Measurements from ENCODE around the gene CNTLN.
"Not testable (repeated sequence)": the region's sequence is repeated elsewhere in the genome, so short reads cannot be mapped to it uniquely, and the experiment has no call there.

CNTLN gene

DNA sequence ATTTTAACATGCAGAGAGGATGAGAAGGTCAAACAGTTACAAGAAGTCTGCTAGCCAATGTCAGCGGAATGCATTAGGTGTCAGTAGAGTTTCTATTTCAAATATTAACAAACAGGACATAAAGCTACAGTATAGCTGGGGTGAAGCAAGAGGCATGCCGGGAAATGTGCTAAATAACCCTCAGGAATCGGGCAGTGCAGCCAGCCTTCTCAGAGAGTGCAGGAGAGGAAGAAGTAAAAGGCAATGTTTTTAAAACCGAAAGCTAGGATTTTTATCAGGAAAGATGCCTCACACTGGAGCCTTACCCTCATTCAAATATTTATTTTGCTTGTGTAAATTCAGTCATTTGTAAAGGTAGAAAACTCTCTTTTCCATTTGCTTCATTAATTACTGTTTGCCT lies 384.9 kb downstream of the CNTLN start:
- no peak for DNase-seq

DNA sequence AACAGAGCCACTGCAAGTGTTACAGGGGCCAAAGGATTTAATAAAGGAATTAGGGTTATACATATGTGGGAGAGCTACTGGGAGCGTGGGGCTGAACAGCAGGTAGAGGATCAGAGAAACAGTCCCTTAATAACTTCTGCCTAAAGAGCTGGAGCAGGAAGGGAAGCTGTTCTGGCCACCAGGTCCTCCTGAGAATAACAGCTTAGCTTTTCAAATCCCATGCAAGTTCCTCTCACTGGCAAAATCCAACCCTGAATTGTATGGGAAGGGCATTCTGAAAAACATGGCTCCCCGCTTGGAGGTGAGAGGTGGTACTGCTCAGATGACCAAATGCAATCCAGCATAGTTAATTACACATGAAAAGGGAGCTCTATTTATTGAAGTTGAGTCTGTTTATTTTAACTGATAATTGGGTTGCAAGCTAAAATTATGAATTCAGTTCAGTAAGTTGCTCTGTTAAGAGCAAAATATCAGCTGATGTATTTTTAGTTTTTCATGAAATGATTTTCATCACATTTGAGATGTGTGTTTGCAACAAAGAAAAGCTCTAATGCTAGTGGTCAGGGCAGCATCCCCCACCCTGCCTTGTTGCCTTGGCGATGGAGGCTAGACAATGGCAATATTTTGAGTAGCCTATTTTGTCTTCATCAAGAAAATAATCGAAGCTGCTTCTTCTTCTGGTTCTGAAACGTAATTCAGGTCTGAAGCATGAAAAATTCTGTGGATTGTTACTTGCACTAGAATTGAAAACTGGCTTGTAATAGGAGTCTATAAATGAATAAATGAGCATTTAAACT lies 385.6 kb downstream of the CNTLN start:
- DNase-seq, result no peak

DNA sequence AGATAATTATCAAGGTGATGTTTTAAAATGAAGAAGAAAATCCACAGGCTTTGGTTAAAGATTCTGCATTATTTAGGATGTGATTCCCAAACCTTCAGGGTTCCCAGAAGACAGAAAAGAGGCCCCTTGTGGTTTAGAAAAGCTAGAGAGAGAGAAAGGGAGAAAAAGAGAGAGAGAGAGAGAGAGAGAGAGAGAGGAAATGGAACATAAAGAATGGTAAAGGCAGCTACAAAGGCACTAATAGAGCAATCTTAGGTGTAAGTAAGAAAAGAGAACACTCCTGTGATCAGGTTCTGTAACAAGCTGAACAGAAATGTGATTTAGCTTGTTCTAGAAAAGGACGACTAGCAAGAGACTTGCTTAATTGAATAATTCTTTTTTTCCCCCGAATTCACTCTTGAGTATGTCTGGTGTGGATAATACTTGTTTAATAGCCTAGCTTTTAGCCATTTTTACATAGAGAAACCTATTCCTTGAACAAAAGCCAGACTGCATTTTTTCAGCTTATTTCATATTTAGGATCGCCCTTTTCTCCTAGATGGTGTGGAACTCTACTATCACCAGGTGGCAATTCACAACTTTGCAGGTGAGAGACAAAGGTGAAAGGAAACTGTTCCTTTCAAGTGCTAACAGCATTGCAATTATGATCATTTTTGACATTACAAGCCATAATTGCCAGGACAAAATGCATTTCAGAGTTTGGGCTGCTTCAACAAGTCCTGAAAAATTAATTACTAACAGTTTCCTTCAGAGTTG lies 386.4 kb downstream of the CNTLN start:
- DNase-seq, result no peak

DNA sequence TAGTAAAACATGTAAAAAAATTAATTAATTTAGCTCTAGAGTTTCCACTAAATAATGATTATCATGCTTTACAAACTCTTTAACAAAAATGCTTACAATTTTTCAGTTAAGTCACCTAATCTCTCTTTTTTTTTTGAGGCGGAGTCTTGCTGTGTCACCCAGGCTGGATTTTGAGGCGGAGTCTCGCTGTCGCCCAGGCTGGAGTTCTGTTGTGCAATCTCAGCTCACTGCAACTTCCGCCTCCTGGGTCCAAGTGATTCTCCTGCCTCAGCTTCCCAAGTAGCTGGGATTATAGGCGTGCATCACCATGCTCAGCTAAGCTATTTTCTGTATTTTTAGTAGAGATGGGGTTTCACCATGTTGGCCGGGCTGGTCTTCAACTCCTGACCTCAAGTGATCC lies 391.9 kb downstream of the CNTLN start:
- not testable (repeated sequence) for DNase-seq

DNA sequence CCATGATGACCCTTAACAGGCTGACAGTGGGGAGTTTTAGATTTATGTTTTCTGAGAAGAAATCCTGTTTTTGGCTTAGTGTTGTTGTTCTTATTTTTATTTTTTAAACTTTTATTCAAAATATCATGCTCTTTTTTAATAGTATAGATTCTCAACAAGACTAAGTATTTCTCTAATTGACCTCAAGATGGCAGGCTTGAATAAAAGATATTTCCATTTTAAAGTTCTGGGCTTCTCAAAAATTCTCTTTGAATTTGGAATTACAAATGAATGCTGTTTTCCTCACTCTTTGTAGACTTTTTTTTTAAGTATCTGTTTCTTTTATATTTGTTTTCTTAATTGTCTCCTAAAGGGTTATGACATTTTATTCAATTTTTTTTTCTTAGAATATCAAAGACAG lies 394.0 kb downstream of the CNTLN start:
- no peak for DNase-seq

DNA sequence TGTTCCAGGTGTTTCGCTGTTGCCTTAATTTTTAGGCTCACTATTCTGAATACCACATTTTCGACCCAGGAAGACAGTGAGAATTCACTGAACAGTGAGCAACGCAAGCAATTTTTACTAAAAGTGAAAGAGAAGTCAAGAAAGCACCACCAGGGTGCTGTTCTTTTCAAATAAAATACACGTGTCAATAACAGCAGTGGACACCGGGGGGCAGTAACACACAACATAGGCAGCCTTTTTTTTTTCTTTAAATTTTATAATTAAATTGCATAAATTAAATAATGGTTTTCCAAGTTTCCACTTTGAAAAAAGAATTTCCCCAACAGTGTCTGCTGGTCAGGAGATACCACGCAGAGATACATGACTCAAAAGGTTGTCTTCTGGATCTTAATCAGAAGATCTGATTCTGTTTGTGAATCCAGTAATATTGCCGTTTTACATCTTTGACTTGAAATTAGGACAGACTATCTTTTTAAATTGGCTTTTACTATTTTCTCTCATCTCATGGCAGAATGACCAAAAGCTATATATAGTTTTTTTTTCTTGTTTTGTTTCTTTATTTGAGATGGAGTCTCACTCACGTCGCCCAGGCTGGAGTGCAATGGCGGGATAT lies 396.9 kb downstream of the CNTLN start:
- DNase-seq, result no peak

DNA sequence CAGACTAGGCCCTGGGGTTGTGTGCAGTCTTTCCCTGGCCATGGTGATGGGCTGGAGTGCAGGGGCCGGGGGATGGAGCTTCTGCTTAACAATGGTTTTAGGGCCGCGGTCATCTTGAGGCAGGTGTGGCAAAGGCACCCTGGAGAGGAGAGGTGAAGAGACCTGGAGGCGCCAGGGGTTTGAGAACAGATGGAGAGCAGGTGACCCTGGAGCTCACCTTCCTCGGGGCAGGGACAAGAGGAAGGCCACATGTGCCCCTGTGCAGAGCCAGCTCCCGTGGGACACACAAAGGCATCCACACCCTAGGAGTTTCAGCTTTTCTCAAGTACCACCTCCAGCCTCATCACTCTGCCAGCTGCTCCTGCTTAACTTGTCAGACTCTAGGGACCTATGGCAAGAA lies 397.6 kb downstream of the CNTLN start:
- DNase-seq, result peak; percentile 2

DNA sequence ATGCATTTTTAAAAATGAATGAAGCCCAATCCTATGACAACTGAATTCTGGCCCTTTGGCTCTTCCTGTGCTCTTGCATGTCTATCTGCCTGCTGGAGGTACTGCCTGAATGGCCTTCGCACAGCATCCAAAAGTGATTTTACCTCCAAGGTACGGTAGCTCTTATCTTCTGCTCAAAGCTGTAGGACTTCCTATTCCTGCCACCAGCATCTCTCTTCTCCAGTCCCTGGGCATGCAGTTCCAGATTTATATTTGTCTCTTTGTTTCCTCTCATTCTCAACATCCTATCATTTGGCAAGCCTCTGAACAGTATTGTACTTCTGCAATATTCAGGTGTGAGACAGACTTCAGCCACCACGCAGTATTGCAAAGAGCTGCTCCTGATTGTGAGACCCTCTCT lies 400.3 kb downstream of the CNTLN start:
- DNase-seq, result no peak

DNA sequence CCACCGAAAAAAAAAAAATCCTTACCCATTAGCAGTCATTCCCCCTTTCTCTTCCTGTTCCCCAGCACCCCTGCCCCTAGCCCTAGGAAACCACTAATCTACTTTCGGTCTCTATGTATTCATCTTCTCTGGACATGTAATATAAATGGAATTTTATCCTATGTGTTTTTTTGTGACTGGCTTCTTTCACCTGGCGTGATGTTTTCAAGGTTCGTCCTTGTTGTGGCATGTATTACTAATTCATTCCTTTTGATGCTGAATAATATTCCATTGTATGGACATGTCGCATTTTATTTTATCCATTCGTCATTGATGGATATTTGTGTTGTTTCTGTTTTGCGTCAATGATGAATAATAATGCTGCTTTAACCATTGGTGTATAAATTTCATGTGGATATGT lies 401.2 kb downstream of the CNTLN start:
- no peak for DNase-seq

DNA sequence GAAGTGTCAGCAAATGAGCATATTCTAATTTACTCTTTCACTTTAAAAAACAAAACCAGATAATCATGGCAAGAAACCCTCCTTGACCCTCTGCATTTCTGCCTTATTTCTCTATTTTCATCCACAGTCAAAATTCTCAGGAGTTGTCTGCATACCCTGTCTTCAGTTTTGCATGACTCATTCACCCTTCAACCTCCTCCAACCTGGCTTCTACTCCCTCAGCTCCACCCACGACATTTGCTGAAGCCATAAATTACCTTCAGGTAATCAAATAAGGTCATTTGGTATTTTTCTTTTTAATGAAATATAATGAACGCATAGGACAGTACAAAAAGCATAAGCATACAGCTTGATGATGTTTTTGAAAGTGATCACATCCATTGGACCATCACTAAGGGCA lies 416.2 kb downstream of the CNTLN start:
- no peak for DNase-seq

Data from NCI-H510A (cell line).